Endothelial cell of umbilical vein (primary cell): ENCODE measurements around the gene WDR27. TPM values are rescaled to one million over a fixed set of nuclear protein-coding genes. Genes with fewer than 3 reads are reported as not detected.

ENCODE experiments used
- BruUV-seq: library from RNA; stranded (reverse); fragments of 400-500 nt; replicated peaks from 2 replicates; lab custom pipeline; 2021; lab: Mats Ljungman, UMichigan
- CTCF ChIA-PET: fragments of 300-600, 350-600 bp; sonication (Branson Sonifier 250); formaldehyde crosslinking; loops from one replicate; lab custom pipeline; 2021; ENCODE audit warnings: antibody characterized with exemption, inconsistent platforms; lab: Charles Lee
- POLR2A ChIA-PET: fragments of 300-600, 350-600 bp; sonication (Branson Sonifier 250); formaldehyde crosslinking; loops from one replicate; lab custom pipeline; 2021; ENCODE audit warnings: antibody characterized with exemption, inconsistent platforms; lab: Charles Lee
- DNase-seq: peaks from one replicate; pipeline ENCODE4 v3.0.0-alpha.2; 2011; ENCODE audit warnings: low read depth, low spot score
- FAIRE-seq: peaks from 2 replicates; lab custom pipeline; 2011; peaks lifted over from hg19 to GRCh38; lab: Jason Lieb, UNC
- H2AFZ ChIP-seq: 2 replicates; pipeline ENCODE4 v1.6.0; 2012; ENCODE audit warnings: low read depth, low read length, control low read depth, inconsistent platforms
- H3K27ac ChIP-seq: 2 replicates; pipeline ENCODE4 v1.5.1; 2011; ENCODE audit warnings: low read depth, mild to moderate bottlenecking, control low read depth, low read length, moderate library complexity; ENCODE audit not compliant: insufficient read depth
- H3K27me3 ChIP-seq, 2 experiments: 2 replicates each; pipeline versions ENCODE4 v1.6.0 to v1.6.1; 2011; ENCODE audit warnings: low read length in 2 of 2, mixed read lengths in 1 of 2; ENCODE audit not compliant: control insufficient read depth in 2 of 2, insufficient read depth in 2 of 2
- H3K36me3 ChIP-seq, 2 experiments: 2 replicates in 1 of 2; 3 replicates in 1 of 2; pipeline ENCODE4 v1.5.1; 2011; ENCODE audit warnings: low read length in 2 of 2, mild to moderate bottlenecking in 1 of 2, moderate library complexity in 1 of 2; ENCODE audit not compliant: control insufficient read depth in 2 of 2, insufficient read depth in 2 of 2; ENCODE audit errors: extremely low read depth in 1 of 2
- H3K4me1 ChIP-seq: 3 replicates; pipeline ENCODE4 v1.5.1; 2011; ENCODE audit warnings: mild to moderate bottlenecking, low read length; ENCODE audit not compliant: control insufficient read depth, insufficient read depth; ENCODE audit errors: extremely low read depth
- H3K4me2 ChIP-seq: 2 replicates; pipeline ENCODE4 v1.6.1; 2011; ENCODE audit warnings: low read length, control low read depth, mixed read lengths; ENCODE audit not compliant: insufficient read depth
- H3K4me3 ChIP-seq, 3 experiments: fragments of 200-600 bp in 1 of 3; sonication (generic), shearing (Covaris generic) in 1 of 3; replicated peaks in 1 of 3; 2 replicates each; pipeline ENCODE4 v1.5.1; 2011 to 2016; ENCODE audit warnings: control low read depth in 3 of 3, low read length in 3 of 3, mild to moderate bottlenecking in 2 of 3, inconsistent platforms in 1 of 3, low read depth in 1 of 3, moderate library complexity in 1 of 3; ENCODE audit not compliant: insufficient read depth in 1 of 3
- H3K79me2 ChIP-seq: 2 replicates; pipeline ENCODE4 v1.6.0; 2012; ENCODE audit warnings: low read length, inconsistent platforms; ENCODE audit not compliant: control insufficient read depth, insufficient read depth
- H3K9ac ChIP-seq: replicated peaks from 2 replicates; pipeline ENCODE3; 2011; ENCODE audit warnings: low read length, control low read depth; ENCODE audit not compliant: insufficient read depth; ENCODE audit errors: extremely low read depth
- H3K9me1 ChIP-seq: replicated peaks from 3 replicates; pipeline ENCODE4 v1.6.0; 2011; ENCODE audit warnings: mild to moderate bottlenecking, low read length; ENCODE audit not compliant: control insufficient read depth, insufficient read depth; ENCODE audit errors: extremely low read depth
- H3K9me3 ChIP-seq: replicated peaks from 2 replicates; pipeline ENCODE4 v1.5.1; 2012; ENCODE audit warnings: low read length, inconsistent platforms; ENCODE audit not compliant: control insufficient read depth, insufficient read depth
- H4K20me1 ChIP-seq: replicated peaks from 2 replicates; pipeline ENCODE3; 2011; ENCODE audit warnings: mild to moderate bottlenecking, low read length; ENCODE audit not compliant: control insufficient read depth, insufficient read depth; ENCODE audit errors: extremely low read depth
- EZH2 ChIP-seq: IDR thresholded peaks from 2 replicates; pipeline ENCODE4 v1.6.1; 2012; ENCODE audit warnings: borderline replicate concordance, low read depth, mild to moderate bottlenecking, moderate library complexity, low read length, inconsistent platforms; ENCODE audit not compliant: severe bottlenecking
- FOS ChIP-seq: IDR thresholded peaks from 2 replicates; pipeline ENCODE4 v1.6.1; 2011; ENCODE audit warnings: mild to moderate bottlenecking, low read length, moderate library complexity, borderline replicate concordance; ENCODE audit not compliant: insufficient read depth
- GATA2 ChIP-seq: IDR thresholded peaks from 2 replicates; pipeline ENCODE4 v1.7.0; 2011; ENCODE audit warnings: low read depth, mild to moderate bottlenecking, moderate library complexity, mixed read lengths, low read length; ENCODE audit not compliant: insufficient read length, insufficient read depth
- JUN ChIP-seq: IDR thresholded peaks from 2 replicates; pipeline ENCODE4 v1.6.1; 2011; ENCODE audit warnings: borderline replicate concordance, low read depth; ENCODE audit not compliant: insufficient read length, insufficient read depth
- MAX ChIP-seq: IDR thresholded peaks from 2 replicates; pipeline ENCODE4 v1.6.1; 2011; ENCODE audit not compliant: insufficient read depth, insufficient read length
- MYC ChIP-seq: IDR thresholded peaks from one replicate; pipeline ENCODE4 v1.6.1; 2011; ENCODE audit warnings: mild to moderate bottlenecking, low read depth, low read length
- POLR2A ChIP-seq: IDR thresholded peaks from 2 replicates; pipeline ENCODE4 v1.6.1; 2012; ENCODE audit warnings: low read depth, mild to moderate bottlenecking, control low read depth, low read length
- POLR2AphosphoS5 ChIP-seq: IDR thresholded peaks from 2 replicates; pipeline ENCODE4 v1.6.1; 2012; ENCODE audit warnings: low read depth, mild to moderate bottlenecking, control low read depth, low read length, moderate library complexity; ENCODE audit not compliant: insufficient read depth
- dilution Hi-C: fragments of 300-500 bp; cut with MboI; formaldehyde crosslinking; loops from one replicate; pipeline ENCODE4 v1.15.0; 2019; ENCODE audit warnings: low sequenced_read_pairs; ENCODE audit not compliant: extremely low pct_ligation_motif_present
- intact Hi-C: fragments of 100-400 bp; cut with micrococcal nuclease; formaldehyde crosslinking; loops from one replicate; pipeline ENCODE4 v1.10.0; 2022
- polyA plus RNA-seq, 4 experiments: library from polyadenylated mRNA; depleted of rRNA in 3 of 4; stranded (reverse) in 3 of 4; unstranded in 1 of 4; fragments of >200 nt; gene quantifications; 2 replicates each; pipeline versions ENCODE4 v1.2.1 to v1.2.3, GENCODE V29; 2011 to 2012; ENCODE audit warnings: missing spikeins in 1 of 4
- total RNA-seq: library from RNA; stranded (reverse); gene quantifications from 2 replicates; pipeline ENCODE4 v1.2.3, GENCODE V29; 2021
- TF ChIP-seq, protein P1 (sequence below), 2 donors: IDR thresholded peaks; 1 replicate in 1 of 2; 2 replicates in 1 of 2; pipeline ENCODE4 v1.5.1; 2011; ENCODE audit warnings: low read length in 2 of 2, mild to moderate bottlenecking in 2 of 2, moderate library complexity in 2 of 2, control low read depth in 1 of 2, inconsistent platforms in 1 of 2, low read depth in 1 of 2; ENCODE audit not compliant: insufficient read depth in 1 of 2; ENCODE audit errors: extremely low read depth in 1 of 2

The WDR27 gene
- total and polyA plus RNA-seq, 2 donors (not counting 3 experiments of a cell fraction or from before 2014, with no cell fraction given): 60.1 to 69.7 TPM

DNA sequence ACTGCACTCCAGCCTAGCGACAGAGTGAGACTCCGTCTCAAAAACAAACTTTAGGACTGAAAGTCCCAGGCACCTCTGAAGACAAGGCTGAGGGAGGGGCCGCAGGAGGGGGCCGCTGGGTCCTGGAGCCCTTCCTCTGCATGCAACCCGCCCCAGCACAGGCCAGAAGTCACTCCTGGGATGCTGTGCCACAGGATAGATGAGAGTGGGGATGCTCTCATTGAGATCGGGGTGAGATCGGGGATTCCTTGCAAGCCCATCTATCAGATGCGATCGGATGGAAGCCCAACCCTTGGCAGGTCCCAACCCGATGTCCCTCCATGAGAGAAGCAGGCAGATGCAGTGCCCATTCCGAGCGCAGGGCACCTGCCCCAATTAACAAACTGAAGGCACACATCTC is 66.5 kb downstream of the WDR27 start:
- Histone ChIP-seq H3K4me3 (no peak overlapping the region), H3K27me3 (no peaks in the 10 kb centered on the region), H4K20me1 (no peaks in the 10 kb centered on the region), H3K79me2 (no peaks in the 10 kb centered on the region), H2AFZ (no peak overlapping the region), H3K9me3 (no peaks in the 10 kb centered on the region), H3K4me2 (no peak overlapping the region), H3K4me1 (peaks cover 9% of the 10 kb centered on the region), H3K9me1 (no peaks in the 10 kb centered on the region), H3K36me3 (peaks cover 0 to 3% of the 10 kb centered on the region in 2 experiments), H3K27ac (no peak overlapping the region), H3K9ac (no peak overlapping the region)
- FAIRE-seq (no peak), DNase-seq (no peak)
- POLR2A ChIA-PET: no interaction called here
- TF ChIP-seq GATA2 (no peak), POLR2A (no peak), MYC (no peak), MAX (no peak), POLR2AphosphoS5 (no peak), JUN (no peak), EZH2 (no peak), FOS (no peak)
- TF ChIP-seq, protein P1, sequence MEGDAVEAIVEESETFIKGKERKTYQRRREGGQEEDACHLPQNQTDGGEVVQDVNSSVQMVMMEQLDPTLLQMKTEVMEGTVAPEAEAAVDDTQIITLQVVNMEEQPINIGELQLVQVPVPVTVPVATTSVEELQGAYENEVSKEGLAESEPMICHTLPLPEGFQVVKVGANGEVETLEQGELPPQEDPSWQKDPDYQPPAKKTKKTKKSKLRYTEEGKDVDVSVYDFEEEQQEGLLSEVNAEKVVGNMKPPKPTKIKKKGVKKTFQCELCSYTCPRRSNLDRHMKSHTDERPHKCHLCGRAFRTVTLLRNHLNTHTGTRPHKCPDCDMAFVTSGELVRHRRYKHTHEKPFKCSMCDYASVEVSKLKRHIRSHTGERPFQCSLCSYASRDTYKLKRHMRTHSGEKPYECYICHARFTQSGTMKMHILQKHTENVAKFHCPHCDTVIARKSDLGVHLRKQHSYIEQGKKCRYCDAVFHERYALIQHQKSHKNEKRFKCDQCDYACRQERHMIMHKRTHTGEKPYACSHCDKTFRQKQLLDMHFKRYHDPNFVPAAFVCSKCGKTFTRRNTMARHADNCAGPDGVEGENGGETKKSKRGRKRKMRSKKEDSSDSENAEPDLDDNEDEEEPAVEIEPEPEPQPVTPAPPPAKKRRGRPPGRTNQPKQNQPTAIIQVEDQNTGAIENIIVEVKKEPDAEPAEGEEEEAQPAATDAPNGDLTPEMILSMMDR (IDR thresholded peaks at IDR 0.05; ENCODE audit: extremely low read depth in 1 of 2, insufficient read depth in 1 of 2, low read depth in 1 of 2, low read length in 2 of 2): no peak
- CTCF ChIA-PET: interaction anchor here (1.4 kb wide), 1 partner anchor 64 kb away, joined by 3 read pairs; no protein-coding TSS in a partner anchor
- dilution Hi-C loops (no loop called here), intact Hi-C loops (no loop called here)
- BruUV-seq: no TSS peak
